HG03196 (cell line): ENCODE results near the gene GPR137C.
"Not testable (repeated sequence)": the region's sequence is repeated elsewhere in the genome, so short reads cannot be mapped to it uniquely, and the experiment has no call there.

Source experiments
- ATAC-seq: cut with Tn5 transposase; IDR thresholded peaks from one replicate; pipeline ENCODE4 v1.9.1; 2021; ENCODE audit not compliant: unreplicated experiment

GPR137C gene

DNA sequence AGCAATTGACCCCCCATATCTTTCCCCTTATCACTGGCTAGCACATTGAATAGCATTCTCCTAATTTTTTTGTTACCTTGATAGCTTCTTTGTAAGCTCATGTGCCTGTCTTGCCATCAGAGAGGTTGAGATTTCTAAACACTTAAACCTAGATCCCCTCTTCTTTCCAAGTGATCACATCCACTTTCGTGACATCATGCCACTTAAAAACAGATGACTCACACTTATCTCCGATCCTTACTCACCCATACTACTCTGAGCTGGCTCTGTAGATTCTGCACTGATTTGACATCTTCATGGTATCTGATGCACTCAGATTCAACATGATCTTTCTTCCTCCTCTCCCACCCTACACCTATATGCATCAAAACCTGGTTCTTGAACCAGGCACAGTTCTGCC lies 10.5 kb downstream of the GPR137C start:
- no peak for ATAC-seq

- ATAC-seq = not testable (repeated sequence)
Measured at GRCh38 chr14:52568454-52568853, 15.8 kb downstream of the GPR137C start.

DNA sequence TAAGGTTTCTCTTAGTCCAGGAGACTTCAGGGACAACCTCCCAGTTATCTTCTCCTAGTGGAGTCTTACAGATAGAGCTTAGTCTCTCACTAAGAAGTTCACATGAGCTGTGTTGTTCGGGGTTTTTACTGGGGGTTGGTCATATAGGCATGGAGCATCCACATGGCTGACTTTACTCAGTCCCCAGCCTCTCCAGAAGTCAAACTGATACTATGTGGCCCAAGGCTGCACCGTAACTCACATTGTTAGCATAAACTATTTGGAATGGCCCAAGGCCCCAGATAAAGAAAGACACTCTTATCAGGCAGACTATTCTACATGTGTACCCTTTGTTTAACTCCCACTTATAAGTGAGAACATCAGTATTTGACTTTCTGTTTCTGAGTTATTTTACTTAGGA lies 23.2 kb downstream of the GPR137C start:
- no peak for ATAC-seq

DNA sequence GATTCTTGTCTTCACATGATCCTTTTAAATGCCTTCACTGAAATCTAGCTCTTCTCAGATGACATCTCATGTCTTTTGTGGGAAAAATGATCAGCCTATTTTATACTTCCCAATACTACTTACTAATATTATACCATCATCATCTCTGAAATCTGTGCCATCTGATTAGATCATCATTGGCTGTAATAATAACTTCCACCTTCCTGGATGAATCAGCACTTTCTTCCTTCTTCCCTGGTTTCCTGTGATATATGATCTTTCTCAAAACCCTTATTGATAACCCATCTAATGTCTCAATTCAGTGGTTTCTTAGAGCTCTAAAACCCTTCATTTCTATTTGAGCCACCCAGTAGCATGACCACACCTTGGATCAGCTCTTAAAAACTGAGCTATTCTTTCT lies 30.9 kb downstream of the GPR137C start:
- ATAC-seq = no peak

DNA sequence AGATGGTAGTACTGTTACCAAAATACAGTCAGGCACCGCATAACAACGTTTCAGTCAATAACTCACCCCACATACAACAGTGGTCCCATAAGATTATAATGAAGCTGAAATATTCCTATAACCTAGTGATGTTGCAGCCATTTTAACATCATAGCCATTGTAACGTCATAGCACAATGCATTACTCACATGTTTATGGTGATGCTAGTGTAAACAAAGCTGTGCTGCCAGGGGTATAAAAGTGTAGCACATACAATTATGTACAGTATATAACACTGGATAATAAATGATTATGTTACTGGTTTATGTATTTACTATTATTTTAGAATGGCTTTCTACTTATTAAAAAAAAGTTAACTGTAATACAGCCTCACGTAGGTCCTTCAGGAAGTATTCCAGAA lies 37.0 kb downstream of the GPR137C start:
- no peak for ATAC-seq

- ATAC-seq = no peak
Measured at GRCh38 chr14:52590318-52590717, 37.7 kb downstream of the GPR137C start.

DNA sequence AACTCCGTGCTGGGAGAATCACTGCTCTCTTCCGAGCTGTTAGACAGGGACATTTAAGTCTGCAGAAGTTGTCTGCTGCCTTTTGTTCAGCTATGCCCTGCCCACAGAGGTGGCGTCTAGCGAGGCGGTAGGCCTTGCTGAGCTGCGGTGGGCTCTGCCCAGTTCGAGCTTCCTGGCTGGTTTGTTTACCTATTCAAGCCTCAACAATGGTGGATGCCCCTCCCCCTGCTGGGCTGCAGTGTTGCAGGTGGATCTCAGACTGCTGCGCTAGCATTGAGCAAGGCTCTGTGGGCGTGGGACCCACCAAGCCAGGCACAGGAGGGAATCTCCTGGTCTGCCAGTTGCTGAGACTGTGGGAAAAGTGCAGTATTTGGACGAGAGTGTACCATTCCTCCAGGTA lies 43.7 kb downstream of the GPR137C start:
- no peak for ATAC-seq

- ATAC-seq = no peak
Measured at GRCh38 chr14:52596861-52597260, 44.2 kb downstream of the GPR137C start.

DNA sequence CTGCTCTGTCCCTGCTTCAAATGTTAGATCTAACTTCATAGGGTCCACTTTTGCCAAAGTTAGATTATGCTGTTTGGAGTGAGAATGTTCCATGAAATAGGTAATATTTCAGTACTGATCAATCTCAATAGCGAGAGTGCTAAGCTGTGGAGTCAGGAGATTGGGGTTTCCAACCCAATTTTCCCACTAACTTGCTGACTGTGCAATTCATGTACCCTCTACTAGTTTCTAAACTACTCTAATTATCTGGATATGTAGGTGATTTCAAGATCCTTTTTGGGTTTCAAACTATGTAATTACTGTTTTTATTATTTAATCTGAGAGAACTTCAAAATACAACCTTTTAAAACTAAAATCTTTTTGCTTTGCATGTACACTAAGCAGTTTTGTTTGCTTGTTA lies 45.9 kb downstream of the GPR137C start:
- ATAC-seq = no peak

DNA sequence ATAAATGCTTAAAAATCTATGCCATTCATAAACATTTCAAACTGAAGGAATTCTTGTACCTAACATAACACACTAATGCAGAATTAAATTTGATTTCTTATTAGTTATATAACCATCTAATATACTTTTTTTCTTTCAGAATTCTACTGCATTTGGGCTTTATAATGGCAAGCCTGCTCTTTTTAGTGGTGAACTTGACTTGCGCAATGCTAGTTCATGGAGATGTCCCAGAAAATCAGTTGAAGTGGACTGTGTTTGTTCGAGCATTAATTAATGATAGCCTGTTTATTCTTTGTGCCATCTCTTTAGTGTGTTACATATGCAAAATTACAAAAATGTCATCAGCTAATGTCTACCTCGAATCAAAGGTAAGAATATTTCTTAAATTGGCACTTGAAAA lies 47.3 kb downstream of the GPR137C start:
- ATAC-seq = no peak

DNA sequence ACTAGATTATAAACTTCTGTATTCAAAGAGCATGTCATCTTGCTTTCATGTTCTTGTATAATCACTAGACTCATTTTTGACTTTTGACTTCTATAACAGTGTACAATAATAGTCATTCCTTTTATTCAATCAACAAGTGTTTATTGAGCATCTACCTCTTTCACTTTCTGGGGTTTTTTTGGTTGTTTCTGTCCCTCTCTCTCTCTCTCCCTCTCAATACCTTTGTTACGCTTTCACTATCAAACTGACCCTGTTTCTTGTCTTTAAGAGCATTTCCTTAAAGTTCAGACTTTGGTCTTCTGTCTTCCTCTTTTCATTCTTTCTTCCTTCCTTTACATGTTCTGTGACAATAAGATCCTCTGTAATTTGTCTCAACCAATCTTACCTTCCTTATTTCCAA lies 49.5 kb downstream of the GPR137C start:
- no peak for ATAC-seq

GRCh38 chr14:52607061-52607460 lies 54.4 kb downstream of the GPR137C start:
- no peak for ATAC-seq

DNA sequence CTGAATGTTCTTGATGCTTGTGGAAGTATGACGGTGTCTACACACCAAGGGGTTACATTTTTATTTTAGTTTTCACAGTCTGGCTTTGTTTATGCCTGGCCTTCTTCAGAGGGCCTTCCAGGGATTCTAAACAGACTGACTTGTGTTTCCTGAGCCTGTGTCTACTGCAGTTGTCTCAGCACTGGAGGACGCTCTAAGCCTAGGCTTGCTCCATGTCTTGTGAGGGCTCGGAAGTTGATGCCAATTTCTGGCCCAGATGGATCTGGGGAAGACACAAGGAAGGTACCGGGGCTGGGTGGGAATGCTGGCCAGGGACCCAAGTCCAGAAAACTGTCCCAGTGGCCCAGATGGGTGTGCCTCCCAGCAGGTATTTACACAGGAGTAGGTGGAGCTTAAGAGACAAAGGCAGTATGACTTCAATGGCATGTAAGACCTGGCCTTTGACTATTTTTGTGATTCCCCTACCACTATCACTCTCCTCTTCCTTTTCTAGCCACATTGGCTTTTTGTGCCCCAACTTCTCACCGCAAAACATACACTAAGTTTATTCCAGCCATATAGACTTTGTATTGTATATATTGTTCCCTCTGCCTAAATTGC lies 56.9 kb downstream of the GPR137C start:
- ATAC-seq = no peak

GRCh38 chr14:52610187-52610586 lies 57.6 kb downstream of the GPR137C start:
- no peak for ATAC-seq

DNA sequence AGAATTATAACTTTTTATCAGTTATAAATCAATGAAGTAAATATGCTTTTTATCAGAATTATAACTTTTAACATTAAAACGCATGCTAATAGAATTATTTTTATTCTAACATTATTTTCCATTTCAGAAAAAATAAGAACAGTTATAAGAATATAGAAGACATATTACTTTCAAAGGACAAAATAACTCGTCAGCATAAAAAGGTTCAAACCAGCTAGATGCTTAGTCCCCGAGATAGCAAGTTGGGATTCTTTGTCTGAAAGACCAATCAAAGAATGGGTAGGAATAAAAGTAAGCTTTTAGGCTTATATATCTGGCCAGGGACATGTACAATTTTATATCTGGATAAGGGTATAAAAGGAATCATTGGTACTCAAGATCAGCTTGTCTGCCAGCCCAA lies 66.0 kb downstream of the GPR137C start:
- no peak for ATAC-seq

GRCh38 chr14:52619687-52620086 lies 67.1 kb downstream of the GPR137C start:
- ATAC-seq = no peak

GRCh38 chr14:52640137-52640536 lies 87.5 kb downstream of the GPR137C start:
- no peak for ATAC-seq

DNA sequence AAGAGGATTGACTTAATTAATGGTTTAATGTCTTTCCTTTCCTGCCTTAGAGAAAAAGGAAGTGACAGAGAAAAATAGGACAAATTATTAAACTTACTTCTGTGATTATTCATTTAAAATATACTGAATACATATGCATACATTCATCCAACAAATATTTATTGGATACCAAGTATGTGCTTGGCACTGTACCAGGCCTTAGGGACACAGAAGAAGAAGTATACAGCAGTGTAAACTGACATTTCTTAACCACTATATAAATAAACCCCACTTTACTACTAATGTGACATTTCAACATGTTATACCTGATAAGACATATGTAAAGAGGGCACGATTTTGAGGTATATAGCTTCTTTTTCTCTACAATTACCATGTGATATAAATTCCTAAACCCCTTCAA lies 89.1 kb downstream of the GPR137C start:
- no peak for ATAC-seq

DNA sequence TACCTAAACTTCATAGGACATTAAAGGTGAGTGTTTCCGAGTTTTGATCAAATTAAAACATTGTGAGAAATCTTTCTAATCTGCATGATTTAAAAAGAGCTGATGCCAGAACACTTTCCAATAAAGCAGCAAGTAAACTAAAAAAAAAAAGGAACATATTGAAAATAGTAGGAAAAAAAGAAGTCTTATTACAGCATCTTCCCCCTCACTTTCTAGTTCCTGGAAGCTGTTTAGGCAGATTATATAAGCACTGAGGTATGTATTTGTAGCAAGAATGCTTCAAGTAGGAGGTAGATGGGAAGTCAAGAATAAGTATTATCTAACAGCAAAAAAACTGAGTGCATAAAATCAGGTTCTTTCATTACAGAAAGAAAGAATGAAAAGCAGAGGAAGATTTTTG lies 96.9 kb downstream of the GPR137C start:
- no peak for ATAC-seq

GRCh38 chr14:52650774-52651173 lies 98.1 kb downstream of the GPR137C start:
- ATAC-seq = no peak

GRCh38 chr14:52656905-52657304 lies 104.3 kb downstream of the GPR137C start:
- ATAC-seq = no peak

GRCh38 chr14:52660325-52660724 lies 107.7 kb downstream of the GPR137C start:
- ATAC-seq = no peak

DNA sequence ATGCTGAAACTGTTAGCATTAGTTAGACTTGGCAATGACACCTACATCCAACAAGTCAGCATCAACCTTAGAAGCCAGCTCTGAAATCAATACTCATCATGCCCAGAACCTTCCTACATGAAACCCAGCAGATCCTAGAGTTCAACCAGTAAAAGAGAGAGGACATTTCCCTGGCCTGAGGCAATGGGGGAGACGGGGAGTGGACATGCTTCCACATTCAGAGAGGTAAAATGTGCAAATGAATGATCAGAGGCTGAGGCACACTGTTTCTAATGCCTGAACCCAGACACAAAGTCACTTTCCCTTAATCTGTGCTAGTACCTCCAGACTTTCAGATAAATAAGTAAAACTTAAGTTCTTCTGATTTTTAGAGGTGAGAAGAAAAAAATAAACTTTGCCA lies 108.2 kb downstream of the GPR137C start:
- no peak for ATAC-seq

- ATAC-seq = no peak
Measured at GRCh38 chr14:52661314-52661713, 108.7 kb downstream of the GPR137C start.
